ENCODE results near the gene BRAF. TPM values are rescaled to one million over a fixed set of nuclear protein-coding genes. Genes with fewer than 3 reads are reported as not detected.

BRAF gene
- total and polyA plus RNA-seq, 2 of the 8 experiments (the other 6 are each of a cell fraction or from before 2014, with no cell fraction given): 11.4 to 32.6 TPM

DNA sequence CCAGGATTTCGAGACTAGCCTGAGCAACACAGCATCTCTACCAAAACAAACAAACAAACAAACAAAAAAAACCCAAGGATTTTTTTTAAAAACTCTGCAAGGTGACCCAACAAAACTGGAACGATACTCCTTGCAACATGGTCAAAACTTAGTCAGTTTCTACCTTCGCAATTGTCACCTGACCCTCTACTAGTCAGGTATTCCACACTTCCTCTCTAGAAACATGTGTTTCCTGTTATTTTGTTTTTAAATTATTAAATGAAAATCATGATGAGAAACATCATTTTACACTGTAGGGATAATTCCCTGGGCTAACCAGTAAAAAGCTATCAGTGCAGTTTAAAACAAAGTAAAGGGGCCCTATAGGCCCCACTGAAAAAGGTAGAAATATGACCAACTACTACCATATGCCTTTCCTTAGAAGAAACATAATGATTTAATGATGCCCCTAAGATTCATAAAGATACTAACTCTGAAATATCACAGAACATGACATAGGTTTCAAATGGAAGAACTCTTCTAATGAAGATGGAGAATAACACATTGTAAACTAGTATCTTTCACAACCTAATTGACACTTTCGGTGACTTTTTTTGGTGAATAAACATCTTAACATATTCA, 8.7 kb downstream of the BRAF start:
- FAIRE-seq: no peak
- H3K4me1 ChIP-seq (replicated peaks in 1 of 4; ENCODE audit: control insufficient read depth in 3 of 4, insufficient read depth in 4 of 4, low read length in 3 of 4): peaks cover 2 to 6% (median 5%) of the 10 kb centered on the region in 4 experiments; a peak in 4 of 7 replicates
- POLR2A ChIA-PET (ENCODE audit: partially characterized antibody): interaction anchor here (1.1 kb wide), 1 partner anchor 9 kb away, joined by 4 read pairs; the partner anchor contains the start of gene BRAF
- CTCF ChIA-PET (ENCODE audit: partially characterized antibody): interaction anchor here (0.5 kb wide), 1 partner anchor 176 kb away, joined by 4 read pairs; no protein-coding TSS in a partner anchor
- no peak overlapping the region for H2BK20ac ChIP-seq (ENCODE audit: low read length)
- H3K9ac ChIP-seq (replicated peaks in 1 of 4; ENCODE audit: extremely low read depth in 1 of 4, low read depth in 3 of 4, low read length in 3 of 4): no peak overlapping the region
- H4K5ac ChIP-seq (ENCODE audit: insufficient read length, low read depth, low read length): no peak overlapping the region
- no peak overlapping the region for H3K4me3 ChIP-seq (ENCODE audit: extremely low read depth in 1 of 4, insufficient read depth in 2 of 4, low read depth in 3 of 4, low read length in 4 of 4)
- H3K79me1 ChIP-seq (ENCODE audit: low read depth, low read length): peaks cover 5% of the 10 kb centered on the region
- H3K23me2 ChIP-seq (ENCODE audit: low read depth, low read length): no peaks in the 10 kb centered on the region
- peaks cover 4 to 91% of the 10 kb centered on the region in 2 experiments for H3K79me2 ChIP-seq (ENCODE audit: control insufficient read depth in 1 of 2, insufficient read depth in 2 of 2, low read length in 2 of 2)
- H4K91ac ChIP-seq (replicated peaks; ENCODE audit: insufficient read length, low read length): no peak overlapping the region
- H3K23ac ChIP-seq (ENCODE audit: insufficient read length): no peak overlapping the region
- no peak overlapping the region for H3K18ac ChIP-seq (ENCODE audit: extremely low read depth, low read length)
- H2BK15ac ChIP-seq (ENCODE audit: low read length): no peak overlapping the region
- H2BK12ac ChIP-seq (ENCODE audit: low read depth, low read length): no peak overlapping the region
- WGBS, 2 experiments (ENCODE audit: extremely low coverage in 1 of 2, insufficient coverage in 1 of 2, insufficient read length in 1 of 2, insufficient replicate concordance in 2 of 2, low coverage in 1 of 2, low lambda C conversion rate in 2 of 2, missing lambda C conversion rate in 1 of 2): 91% methylated on average over 4 of the region's 4 CpGs; no CpG with 5 or more reads in 1 of the 2 experiments
- H3K27me3 ChIP-seq (replicated peaks in 1 of 4; ENCODE audit: control insufficient read depth in 3 of 4, extremely low read depth in 1 of 4, insufficient read depth in 3 of 4, low read length in 3 of 4): no peaks in the 10 kb centered on the region
- H3K36me3 ChIP-seq (ENCODE audit: control insufficient read depth in 2 of 4, insufficient read depth in 4 of 4, low read length in 3 of 4): no peaks in the 10 kb centered on the region
- H3K4ac ChIP-seq (replicated peaks; ENCODE audit: insufficient read length, low read depth, low read length): no peak overlapping the region
- H3K4me2 ChIP-seq (ENCODE audit: insufficient read depth in 1 of 2, low read depth in 2 of 2, low read length in 2 of 2): no peak overlapping the region
- H4K20me1 ChIP-seq (replicated peaks in 1 of 2; ENCODE audit: control insufficient read depth in 1 of 2, insufficient read depth in 2 of 2, low read length in 2 of 2): peaks cover 19 to 32% of the 10 kb centered on the region in 2 experiments
- H2BK120ac ChIP-seq (replicated peaks; ENCODE audit: low read depth, low read length): no peak overlapping the region
- no peak overlapping the region for H2AK5ac ChIP-seq (ENCODE audit: low read depth, low read length)
- H3K56ac ChIP-seq (replicated peaks; ENCODE audit: insufficient read length, low read depth, low read length): no peak overlapping the region
- no peaks in the 10 kb centered on the region for H3K9me3 ChIP-seq (ENCODE audit: insufficient read depth in 2 of 2, low read depth in 1 of 2, low read length in 1 of 2)
- no peak overlapping the region for H4K8ac ChIP-seq (ENCODE audit: extremely low read depth, insufficient read depth, low read length)
- DNase-seq (ENCODE audit: low read depth in 1 of 2, low spot score in 2 of 2): no peak
- TF ChIP-seq CHD2 (IDR thresholded peaks at IDR 0.05; ENCODE audit: low read length): no peak
- no peak overlapping the region for H2BK5ac ChIP-seq (ENCODE audit: low read depth, low read length)
- H3K14ac ChIP-seq (ENCODE audit: insufficient read length): no peak overlapping the region
- H3K27ac ChIP-seq (ENCODE audit: low read depth, low read length): no peak overlapping the region
- H2AFZ ChIP-seq (ENCODE audit: low read length): no peak overlapping the region
